GM12891 (cell line): Measurements from ENCODE around the gene RGL3.
"Not testable (repeated sequence)": the region's sequence is repeated elsewhere in the genome, so short reads cannot be mapped to it uniquely, and the experiment has no call there.

ENCODE experiments used
- POLR2A ChIP-seq: IDR thresholded peaks from 2 replicates; pipeline ENCODE4 v1.6.1; 2011; ENCODE audit warnings: low read depth, low read length, control low read depth
- POLR2AphosphoS5 ChIP-seq: IDR thresholded peaks from 2 replicates; pipeline ENCODE4 v1.6.1; 2011; ENCODE audit warnings: low read depth, low read length, control low read depth
- SPI1 ChIP-seq: IDR thresholded peaks from 2 replicates; pipeline ENCODE4 v1.6.1; 2011; ENCODE audit warnings: low read depth, low read length, control low read depth
- TAF1 ChIP-seq: IDR thresholded peaks from 2 replicates; pipeline ENCODE4 v1.6.1; 2011; ENCODE audit warnings: low read depth, low read length, control low read depth

- not testable (repeated sequence) for TF ChIP-seq TAF1, POLR2A, POLR2AphosphoS5, SPI1
These were observed 39.8 kb upstream of the RGL3 start for GRCh38 chr19:11458912-11459311.
